HG02588 (cell line): ENCODE results near the gene EPB41.
"Not testable (repeated sequence)": the region's sequence is repeated elsewhere in the genome, so short reads cannot be mapped to it uniquely, and the experiment has no call there.

Experiments used
- ATAC-seq: cut with Tn5 transposase; IDR thresholded peaks from one replicate; pipeline ENCODE4 v1.9.1; 2021; ENCODE audit warnings: mild to moderate bottlenecking, moderate library complexity; ENCODE audit not compliant: unreplicated experiment

Gene EPB41

GRCh38 chr1:29124366-29125236 is 210.2 kb downstream of the EPB41 start:
- no peak for ATAC-seq

- ATAC-seq, result no peak
Observed at GRCh38 chr1:29125237-29125641, 210.9 kb downstream of the EPB41 start.

DNA sequence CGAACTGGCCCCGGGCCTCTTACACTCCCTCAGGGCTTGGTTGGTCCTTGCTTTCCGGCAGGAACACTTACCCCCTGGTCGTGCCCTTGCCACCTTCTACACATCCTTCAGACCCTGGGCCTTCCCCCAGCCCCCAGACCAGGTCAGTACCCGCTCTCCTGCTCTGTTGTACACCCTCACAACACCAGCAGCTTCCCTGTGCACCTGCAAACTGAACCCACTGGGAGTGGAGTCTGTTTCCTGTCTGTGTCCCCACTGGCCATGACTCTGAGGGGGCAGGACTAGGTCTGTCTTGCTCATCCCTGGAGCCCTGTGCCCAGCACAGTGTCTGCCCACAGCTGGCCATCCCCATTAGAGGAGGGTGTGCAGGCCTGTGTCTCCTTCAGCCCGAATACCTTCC is 211.4 kb downstream of the EPB41 start:
- ATAC-seq, result no peak

- ATAC-seq, result no peak
Observed at GRCh38 chr1:29126198-29126597, 211.8 kb downstream of the EPB41 start.

GRCh38 chr1:29128739-29129138 is 214.4 kb downstream of the EPB41 start:
- no peak for ATAC-seq

DNA sequence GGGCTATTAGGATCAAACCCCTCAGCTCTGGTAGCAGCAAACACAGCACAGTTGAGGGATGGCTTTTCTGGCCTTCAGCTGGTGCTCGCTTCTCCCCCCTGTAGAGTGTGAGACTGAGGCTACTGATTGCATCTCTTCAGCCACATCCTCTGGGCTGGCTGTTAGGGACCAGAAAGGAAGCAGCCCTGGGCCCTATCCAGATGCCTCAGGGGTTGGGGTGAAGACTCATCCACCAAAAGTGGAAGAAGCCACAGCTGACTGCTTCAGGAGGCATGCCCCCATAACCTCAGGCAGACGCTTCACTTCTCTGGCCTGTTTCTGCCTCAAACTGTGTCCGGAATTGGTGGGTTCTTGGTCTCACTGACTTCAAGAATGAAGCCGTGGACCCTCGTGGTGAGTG is 215.5 kb downstream of the EPB41 start:
- ATAC-seq, result no peak

GRCh38 chr1:29131056-29131455 is 216.7 kb downstream of the EPB41 start:
- ATAC-seq, result not testable (repeated sequence)

- ATAC-seq, result no peak
Observed at GRCh38 chr1:29133861-29134694, 219.7 kb downstream of the EPB41 start.

DNA sequence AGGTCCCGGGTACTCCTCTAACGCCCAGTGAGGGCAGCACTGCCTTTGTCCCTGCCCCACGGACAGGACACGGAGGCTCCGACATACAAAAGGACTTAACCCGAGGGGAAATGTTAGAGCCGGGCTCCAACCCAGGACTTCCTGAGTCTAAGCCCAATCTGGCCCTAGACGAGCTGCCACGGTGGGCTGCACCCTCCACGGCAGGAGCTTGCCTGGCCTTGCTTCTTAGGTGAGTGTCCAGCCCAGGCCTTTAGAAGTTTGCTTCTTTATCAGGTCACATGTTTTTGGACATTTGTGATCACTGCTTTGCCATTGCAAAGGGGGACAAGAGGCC is 220.3 kb downstream of the EPB41 start:
- ATAC-seq, result no peak

GRCh38 chr1:29136391-29136915 is 222.1 kb downstream of the EPB41 start:
- no peak for ATAC-seq

DNA sequence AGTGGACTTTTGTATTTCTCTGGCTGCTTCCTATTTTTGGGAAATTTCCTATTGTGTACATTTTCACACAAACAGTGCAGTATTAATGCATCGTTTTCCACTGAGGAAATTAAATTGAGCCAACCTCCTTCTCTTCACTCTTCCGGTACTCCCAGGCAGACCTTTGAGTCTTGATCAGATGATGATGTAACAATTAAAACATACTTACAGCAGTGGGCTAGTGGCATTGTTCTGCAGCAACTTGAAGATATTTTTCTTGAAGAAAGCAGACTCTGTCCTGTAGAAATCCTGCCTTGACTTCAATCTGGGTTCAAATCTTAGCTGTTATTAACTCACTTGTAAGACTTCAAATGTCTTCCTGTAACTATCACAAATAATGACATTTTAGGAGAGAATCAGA is 228.3 kb downstream of the EPB41 start:
- ATAC-seq, result no peak

DNA sequence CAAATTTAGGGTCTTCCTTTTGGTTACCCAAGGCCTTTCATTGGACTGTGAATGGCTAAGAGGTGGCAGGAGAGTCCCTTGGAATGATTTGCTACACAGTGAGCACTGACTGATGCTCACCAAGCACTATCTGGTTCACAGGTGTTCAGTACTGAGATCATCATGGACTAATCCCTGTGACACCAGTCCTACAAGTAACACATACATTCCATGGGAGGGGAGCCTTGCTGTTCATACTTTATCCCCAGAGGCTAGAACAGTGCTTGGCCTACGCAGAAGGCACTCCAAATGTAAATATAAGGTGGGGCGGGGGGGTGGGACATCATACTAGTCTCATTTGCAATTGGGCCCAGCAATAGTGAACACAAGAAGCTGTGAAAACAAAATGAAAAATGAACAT is 229.8 kb downstream of the EPB41 start:
- no peak for ATAC-seq

- ATAC-seq, result no peak
Observed at GRCh38 chr1:29145739-29146437, 231.5 kb downstream of the EPB41 start.

DNA sequence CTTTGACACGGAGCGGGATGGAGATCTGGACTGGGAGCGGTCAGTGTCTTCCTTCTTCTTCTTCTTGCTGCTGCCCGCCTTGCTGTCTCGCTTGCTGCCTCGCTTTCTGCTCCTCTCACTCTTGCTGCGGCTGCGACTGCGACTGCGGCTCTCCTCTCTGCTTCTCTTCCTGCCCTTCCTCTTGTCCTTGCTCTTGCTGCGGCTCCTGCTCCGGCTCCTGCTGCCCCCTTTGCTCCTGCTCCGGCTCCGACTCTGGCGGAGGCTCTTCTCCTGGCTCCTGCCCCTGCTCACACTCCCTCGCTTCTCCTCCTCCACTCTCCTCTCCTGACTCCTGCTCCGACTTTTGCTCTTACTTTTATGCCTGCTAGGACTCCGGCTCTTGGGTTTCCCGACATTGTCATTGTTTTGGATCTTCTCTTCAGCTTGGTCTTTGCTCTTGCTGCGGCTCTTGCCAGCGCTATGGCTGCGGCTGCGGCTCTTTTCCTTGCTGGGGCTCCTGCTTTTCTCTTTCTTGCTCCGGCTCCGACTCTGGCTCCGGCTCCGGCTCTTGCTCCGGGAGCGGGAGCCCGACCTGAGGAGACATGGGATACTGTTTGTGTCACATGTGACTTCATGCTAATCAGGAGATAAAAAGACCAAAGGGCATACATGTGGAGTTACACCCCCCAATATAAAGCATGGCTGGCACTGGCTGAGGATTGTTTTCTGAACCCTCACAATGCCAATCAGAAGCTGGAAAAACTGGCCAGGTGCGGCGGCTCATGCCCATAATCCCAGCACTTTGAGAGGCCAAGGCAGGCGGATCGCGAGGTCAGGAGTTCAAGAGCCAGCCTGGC is 234.5 kb downstream of the EPB41 start:
- no peak for ATAC-seq

- ATAC-seq, result not testable (repeated sequence)
Observed at GRCh38 chr1:29150346-29150745, 236.0 kb downstream of the EPB41 start.

GRCh38 chr1:29152046-29152805 is 237.9 kb downstream of the EPB41 start:
- ATAC-seq, result no peak

DNA sequence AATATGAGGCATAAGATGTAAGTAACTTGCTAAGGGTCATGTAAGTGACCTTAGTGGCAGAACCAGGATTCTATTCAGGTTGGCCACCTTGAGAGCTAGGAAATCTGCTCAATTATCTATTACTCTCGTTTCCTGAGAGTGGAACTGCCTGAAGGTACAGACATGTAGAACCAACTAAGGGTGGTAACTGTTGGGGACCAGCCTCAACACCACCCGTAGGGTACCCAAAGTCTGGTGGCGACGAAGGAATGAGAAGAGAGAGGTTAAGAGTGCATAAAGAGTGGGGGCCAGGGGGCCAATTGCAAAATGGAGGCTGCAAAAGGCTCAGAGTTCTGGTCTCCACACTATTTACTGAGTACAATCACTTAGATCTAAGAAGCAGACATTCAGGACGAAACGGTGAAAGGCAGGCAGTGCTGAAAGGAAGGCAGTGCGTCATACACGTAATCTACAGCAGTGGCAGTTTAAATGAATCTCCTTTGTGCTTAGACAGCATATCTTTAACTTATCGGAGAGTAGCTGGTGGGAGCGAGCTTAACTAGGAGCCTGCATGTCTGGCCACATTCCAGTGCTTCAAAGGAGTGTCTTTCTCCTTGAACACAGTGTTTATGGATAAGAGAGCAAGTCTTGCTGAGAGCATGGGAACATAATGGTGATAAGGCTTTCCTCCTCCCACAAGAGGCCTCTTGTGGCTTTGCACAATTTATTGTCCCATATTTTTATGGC is 242.3 kb downstream of the EPB41 start:
- ATAC-seq, result no peak

DNA sequence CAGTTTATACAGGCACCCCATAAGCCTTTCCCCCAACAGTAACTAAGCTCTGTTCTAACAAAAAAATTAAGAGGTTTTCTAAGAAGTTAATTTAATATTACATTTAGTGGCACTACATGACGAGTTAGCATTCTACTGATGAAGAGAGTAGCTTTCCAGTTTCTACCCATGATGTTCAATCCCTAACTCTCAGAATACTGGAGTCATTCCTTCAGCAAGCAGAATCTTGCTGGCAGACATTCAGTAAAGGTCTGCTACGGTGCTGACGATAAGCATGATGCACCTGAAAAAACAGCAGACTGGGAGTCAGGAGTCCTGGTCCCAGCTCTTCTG is 242.9 kb downstream of the EPB41 start:
- no peak for ATAC-seq

DNA sequence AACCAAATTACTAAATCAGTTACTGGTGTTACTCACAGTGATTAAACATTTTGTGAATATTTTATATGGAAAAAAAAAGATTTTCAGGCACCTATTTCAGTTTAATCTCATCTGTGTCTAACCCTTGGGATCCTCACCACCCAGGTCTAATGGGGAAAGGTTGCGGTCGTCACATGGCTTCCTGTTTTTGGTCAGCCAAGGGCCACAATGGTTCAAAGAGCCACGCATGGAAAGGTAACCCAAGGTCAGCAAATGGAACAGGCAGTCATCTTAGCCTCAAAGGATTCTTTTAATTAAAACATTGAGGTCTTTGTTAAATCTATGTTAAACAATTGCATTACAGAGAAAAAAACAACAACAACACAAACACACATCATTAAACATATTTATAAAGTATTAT is 245.4 kb downstream of the EPB41 start:
- no peak for ATAC-seq
